ENCODE measurements around the gene IGFBPL1.

The IGFBPL1 gene

GRCh38 chr9:38432922-38433510 lies 8.8 kb upstream of the IGFBPL1 start:
- DNase-seq (ENCODE audit: low read depth in 2 of 2) = peak in 1 of 2 experiments; percentile 11

DNA sequence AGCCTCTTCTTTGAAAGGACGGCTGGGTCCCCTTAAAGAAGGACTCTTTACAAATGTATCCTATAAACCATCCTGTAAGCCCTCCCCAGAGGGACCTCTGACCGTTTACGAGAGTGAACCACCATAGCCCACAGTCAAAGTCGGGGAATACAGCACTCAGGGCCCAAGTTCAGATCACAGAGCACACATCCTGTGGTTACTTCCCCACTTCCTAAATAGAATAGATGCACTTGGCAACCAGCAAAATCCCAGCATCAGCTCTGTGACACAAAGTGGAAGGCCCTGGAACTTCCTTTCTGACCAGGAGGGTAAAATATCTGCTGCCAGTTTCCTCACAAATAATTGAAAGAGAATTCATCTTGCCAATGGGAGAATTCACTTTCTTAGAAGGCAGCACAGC lies 6.9 kb upstream of the IGFBPL1 start:
- DNase-seq (ENCODE audit: low read depth in 2 of 2) = no peak

DNA sequence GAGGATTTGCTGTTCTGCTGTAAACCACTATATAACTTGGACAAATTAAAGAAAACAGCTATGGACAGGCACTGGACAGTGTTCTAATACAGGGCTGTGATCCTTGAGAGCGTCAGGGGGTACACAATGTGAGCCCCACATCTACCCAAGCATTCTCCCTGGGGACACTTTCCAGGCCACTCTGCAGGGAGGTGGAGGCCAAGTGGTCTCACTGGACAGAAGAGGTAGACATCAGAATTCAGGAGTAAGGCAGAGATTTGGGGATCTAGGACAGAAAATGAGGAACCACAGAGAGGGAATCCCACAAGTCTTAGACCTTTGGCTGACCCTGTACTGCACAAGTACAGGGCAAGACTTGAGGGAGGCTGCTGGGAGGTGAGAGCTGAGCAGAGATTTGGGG lies 3.8 kb upstream of the IGFBPL1 start:
- DNase-seq (ENCODE audit: low read depth in 2 of 2) = no peak

DNA sequence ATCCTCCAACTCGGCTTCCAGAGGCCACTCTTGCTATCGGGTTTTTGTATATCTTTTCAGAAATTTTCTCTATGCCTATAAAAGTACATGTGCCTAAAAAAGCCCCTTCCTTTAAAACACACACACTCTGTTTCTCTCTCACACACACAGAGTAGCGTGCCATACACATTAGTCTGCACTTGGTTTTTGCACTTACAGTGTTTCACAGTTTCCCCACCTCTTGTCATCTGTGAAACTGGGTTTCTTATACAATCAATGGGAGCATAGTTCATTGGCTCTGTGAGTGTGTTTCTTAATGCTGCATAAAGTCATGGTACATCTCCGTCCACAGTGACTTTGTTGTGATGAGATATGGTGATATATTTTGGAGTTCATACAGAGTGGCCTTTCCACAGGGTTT lies 664 bp upstream of the IGFBPL1 start:
- DNase-seq (ENCODE audit: low read depth in 2 of 2) = no peak

DNA sequence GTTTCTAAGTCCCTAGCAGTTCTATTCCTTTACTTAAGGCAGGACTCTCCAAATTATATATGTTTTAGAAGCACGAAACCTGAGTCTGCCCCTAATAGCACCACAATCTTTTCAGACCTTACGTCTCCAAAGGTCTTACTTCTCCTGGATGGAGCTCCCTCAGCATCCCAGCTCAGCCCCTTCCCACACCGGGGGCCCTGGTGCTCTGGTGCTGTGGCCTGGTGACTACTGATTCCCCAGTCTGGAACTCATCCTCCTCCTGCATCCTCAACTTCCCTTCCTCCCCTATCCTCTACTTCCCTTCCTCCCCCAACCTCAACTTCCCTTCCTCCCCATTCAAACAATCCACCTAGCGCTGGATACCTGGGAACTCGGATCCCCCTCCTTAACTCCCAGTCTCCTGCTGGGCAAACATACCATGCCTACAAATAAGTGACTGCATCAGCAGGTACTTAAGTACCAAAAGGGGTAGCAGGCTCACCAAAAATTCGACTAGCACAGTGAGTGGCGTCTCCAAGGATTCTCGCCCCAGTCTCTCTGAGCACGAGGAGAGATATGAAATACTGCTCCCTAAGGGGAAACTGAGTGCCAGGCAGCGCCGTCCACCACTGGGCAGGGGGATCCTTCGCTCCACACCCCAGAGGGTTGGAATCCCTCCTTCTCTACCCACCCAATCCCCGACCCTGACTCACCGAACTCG lies 831 bp downstream of the IGFBPL1 start:
- DNase-seq (ENCODE audit: low read depth in 2 of 2) = no peak

- no peak for DNase-seq (ENCODE audit: low read depth in 2 of 2)
Observed at GRCh38 chr9:38422555-38423260, 1.5 kb downstream of the IGFBPL1 start.

GRCh38 chr9:38421498-38422211 lies 2.6 kb downstream of the IGFBPL1 start:
- no peak for DNase-seq (ENCODE audit: low read depth in 2 of 2)

GRCh38 chr9:38419181-38419580 lies 5.1 kb downstream of the IGFBPL1 start:
- no peak for DNase-seq (ENCODE audit: low read depth in 2 of 2)

GRCh38 chr9:38418366-38418765 lies 5.9 kb downstream of the IGFBPL1 start:
- no peak for DNase-seq (ENCODE audit: low read depth in 2 of 2)

- DNase-seq (ENCODE audit: low read depth in 2 of 2) = no peak
Observed at GRCh38 chr9:38417003-38417945, 7.0 kb downstream of the IGFBPL1 start.

- no peak for DNase-seq (ENCODE audit: low read depth in 2 of 2)
Observed at GRCh38 chr9:38416461-38416860, 7.8 kb downstream of the IGFBPL1 start.

DNA sequence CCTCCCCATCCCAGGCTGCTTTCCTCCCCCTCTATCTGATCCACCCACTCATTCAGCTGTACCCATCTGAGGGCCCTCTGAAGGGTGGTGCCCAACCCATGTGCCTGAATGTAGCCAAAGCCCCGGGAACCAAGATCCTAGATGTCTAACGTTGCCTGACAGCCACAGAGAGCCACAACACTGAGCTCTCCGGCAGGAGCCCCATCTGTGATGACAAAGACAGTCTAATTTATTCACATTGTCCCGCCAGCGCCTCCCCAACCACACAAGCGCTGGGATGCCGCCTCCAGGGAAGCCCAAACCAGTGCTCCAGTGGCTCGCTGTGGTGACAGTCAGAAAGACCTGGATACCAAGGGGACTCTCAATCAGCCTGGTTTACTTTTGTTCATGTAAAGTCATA lies 8.4 kb downstream of the IGFBPL1 start:
- DNase-seq (ENCODE audit: low read depth in 2 of 2) = no peak

DNA sequence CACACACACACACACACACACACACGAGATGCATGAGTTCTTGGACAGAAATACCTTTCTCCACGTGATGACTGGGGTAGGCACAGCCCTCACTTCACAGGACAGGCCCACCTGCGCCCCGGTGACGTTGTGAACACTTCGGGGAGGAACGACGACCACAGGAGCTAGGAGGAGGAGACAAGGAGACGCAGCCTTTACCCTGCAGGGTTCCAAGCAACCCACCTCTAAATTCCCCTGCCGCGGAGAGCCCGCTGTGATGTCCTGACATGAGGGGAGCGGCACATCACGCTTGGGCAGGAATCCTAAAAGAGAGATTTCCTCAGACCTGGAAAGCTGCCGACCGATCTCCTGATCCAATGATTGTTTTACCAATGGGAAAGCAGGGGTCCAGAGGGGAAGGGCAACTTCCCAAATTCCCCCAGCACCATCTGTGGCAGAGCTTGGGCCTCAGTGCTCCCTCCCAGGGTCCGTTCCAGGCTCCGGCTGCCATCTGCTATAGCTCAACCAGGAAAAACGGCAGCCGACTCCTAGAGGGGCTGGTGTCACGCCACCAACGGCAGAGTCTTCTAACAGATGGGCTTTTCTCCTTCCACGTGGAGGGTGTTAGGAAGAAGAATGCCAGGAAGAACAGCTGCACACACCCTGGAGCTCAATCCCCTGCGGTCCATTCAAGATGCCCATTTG lies 10.1 kb downstream of the IGFBPL1 start:
- no peak for DNase-seq (ENCODE audit: low read depth in 2 of 2)

- DNase-seq (ENCODE audit: low read depth in 2 of 2) = no peak
Observed at GRCh38 chr9:38413283-38413682, 11.0 kb downstream of the IGFBPL1 start.

DNA sequence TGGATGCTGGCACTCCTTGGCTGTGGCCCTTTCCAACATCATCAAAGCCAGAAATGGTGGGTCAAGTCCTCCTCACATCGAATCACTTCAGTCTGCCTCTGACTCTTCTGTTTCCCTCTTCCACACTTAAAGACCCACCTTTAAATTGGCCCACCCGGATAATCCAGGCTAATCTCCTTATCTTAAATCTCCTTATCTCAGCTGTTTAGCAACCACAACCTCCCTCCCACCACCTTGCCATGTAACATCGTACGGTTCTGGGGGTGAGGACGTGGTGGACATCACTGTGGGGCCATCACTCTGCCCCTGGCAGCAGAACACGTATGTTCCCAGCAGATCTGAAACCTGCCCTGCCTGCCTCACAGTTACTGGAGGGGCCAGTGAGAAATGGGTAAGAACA lies 11.5 kb downstream of the IGFBPL1 start:
- DNase-seq (ENCODE audit: low read depth in 2 of 2) = no peak

DNA sequence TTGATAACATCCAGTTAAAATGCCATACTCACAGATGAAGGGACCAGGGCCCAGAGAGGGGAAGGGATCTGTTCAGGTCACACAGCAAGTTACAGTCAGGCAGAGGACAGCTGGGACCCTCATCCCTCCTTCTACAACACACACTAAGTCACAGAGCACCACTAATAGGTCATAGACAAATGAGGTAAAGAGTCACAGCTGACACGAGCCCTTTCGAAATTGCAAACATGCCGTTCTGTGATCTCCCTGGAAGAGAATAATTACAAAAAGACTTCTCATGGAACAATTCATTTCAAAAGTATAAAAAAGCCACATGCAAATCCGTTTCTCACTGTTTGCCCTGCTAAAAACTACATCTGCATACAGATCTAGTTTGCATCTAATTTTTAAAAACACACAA lies 15.5 kb downstream of the IGFBPL1 start:
- DNase-seq (ENCODE audit: low read depth in 2 of 2) = no peak

- no peak for DNase-seq (ENCODE audit: low read depth in 2 of 2)
Observed at GRCh38 chr9:38406476-38407186, 17.6 kb downstream of the IGFBPL1 start.

- DNase-seq (ENCODE audit: low read depth in 2 of 2) = no peak
Observed at GRCh38 chr9:38405785-38406184, 18.5 kb downstream of the IGFBPL1 start.

DNA sequence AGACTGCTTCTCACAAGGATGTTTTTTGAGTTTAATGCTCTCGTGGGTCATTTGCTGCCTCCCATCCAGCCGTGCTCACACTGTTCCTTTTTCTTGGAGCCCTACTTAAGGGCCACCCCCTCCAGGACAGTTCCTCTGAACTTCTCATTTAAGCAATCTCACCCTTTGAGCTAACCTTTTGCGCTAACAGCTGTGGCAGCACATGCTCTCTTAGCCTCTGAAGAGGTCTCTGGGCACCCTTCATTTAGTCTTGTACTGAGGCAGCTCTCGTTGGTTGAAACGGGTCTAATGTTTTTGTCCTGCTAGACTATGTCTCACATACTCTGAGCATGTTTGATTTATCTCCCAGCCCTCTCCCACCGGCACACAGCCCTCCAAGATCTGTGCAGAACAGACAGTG lies 19.9 kb downstream of the IGFBPL1 start:
- no peak for DNase-seq (ENCODE audit: low read depth in 2 of 2)

DNA sequence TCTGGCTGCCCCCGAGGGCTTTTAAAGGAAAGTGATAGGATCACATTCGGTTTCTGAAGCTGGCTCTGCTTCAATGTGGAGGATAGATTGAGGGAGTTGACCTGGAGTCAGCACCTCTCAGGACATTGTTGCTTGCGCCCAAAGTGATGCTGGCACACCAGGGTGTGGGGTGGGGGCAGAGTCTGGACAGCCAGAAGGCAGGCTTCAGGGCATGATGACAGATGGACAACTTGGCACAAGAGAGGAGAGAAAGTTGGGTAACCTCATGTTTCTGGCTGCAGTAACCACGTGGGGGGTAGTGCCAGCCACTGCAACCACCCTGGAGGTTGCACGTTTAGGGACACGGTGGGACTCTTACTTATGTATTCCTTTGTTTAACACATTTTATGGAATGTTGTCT lies 22.3 kb downstream of the IGFBPL1 start:
- DNase-seq (ENCODE audit: low read depth in 2 of 2) = no peak
